Measurements from ENCODE around the gene CCDC57. TPM values are rescaled to one million over a fixed set of nuclear protein-coding genes. Genes with fewer than 3 reads are reported as not detected.
"Not testable (repeated sequence)": the region's sequence is repeated elsewhere in the genome, so short reads cannot be mapped to it uniquely, and the experiment has no call there.

CCDC57 gene
- polyA plus RNA-seq, 4 donors, result 33.4 to 79.9 (median 43.5) TPM

GRCh38 chr17:82158825-82159224 is 53.8 kb downstream of the CCDC57 start:
- DNase-seq (ENCODE audit: low read depth in 4 of 4, low spot score in 3 of 4), result no peak

- DNase-seq (ENCODE audit: low read depth in 4 of 4, low spot score in 3 of 4), result no peak
Observed at GRCh38 chr17:82157046-82158035, 55.3 kb downstream of the CCDC57 start.

GRCh38 chr17:82156284-82156925 is 56.2 kb downstream of the CCDC57 start:
- DNase-seq (ENCODE audit: low read depth in 4 of 4, low spot score in 3 of 4), result no peak

GRCh38 chr17:82155606-82156005 is 57.0 kb downstream of the CCDC57 start:
- no peak for DNase-seq (ENCODE audit: low read depth in 4 of 4, low spot score in 3 of 4)

- no peak for DNase-seq (ENCODE audit: low read depth in 4 of 4, low spot score in 3 of 4)
Observed at GRCh38 chr17:82154881-82155331, 57.7 kb downstream of the CCDC57 start.

GRCh38 chr17:82153745-82154375 is 58.8 kb downstream of the CCDC57 start:
- peak in 3 of 4 donors; percentile 40 to 48 (median 46) for DNase-seq (ENCODE audit: low read depth in 4 of 4, low spot score in 3 of 4)

GRCh38 chr17:82153295-82153691 is 59.3 kb downstream of the CCDC57 start:
- DNase-seq (ENCODE audit: low read depth in 4 of 4, low spot score in 3 of 4), result no peak

- DNase-seq (ENCODE audit: low read depth in 4 of 4, low spot score in 3 of 4), result no peak
Observed at GRCh38 chr17:82152556-82153294, 59.9 kb downstream of the CCDC57 start.

GRCh38 chr17:82152114-82152513 is 60.5 kb downstream of the CCDC57 start:
- DNase-seq (ENCODE audit: low read depth in 4 of 4, low spot score in 3 of 4), result no peak

GRCh38 chr17:82151106-82151957 is 61.3 kb downstream of the CCDC57 start:
- DNase-seq (ENCODE audit: low read depth in 4 of 4, low spot score in 3 of 4), result no peak

- no peak for DNase-seq (ENCODE audit: low read depth in 4 of 4, low spot score in 3 of 4)
Observed at GRCh38 chr17:82149401-82150099, 63.1 kb downstream of the CCDC57 start.

GRCh38 chr17:82148997-82149396 is 63.6 kb downstream of the CCDC57 start:
- DNase-seq (ENCODE audit: low read depth in 4 of 4, low spot score in 3 of 4), result no peak

- no peak for DNase-seq (ENCODE audit: low read depth in 4 of 4, low spot score in 3 of 4)
Observed at GRCh38 chr17:82148011-82148410, 64.6 kb downstream of the CCDC57 start.

- DNase-seq (ENCODE audit: low read depth in 4 of 4, low spot score in 3 of 4), result no peak
Observed at GRCh38 chr17:82146663-82147654, 65.7 kb downstream of the CCDC57 start.

- no peak for DNase-seq (ENCODE audit: low read depth in 4 of 4, low spot score in 3 of 4)
Observed at GRCh38 chr17:82145550-82146155, 67.0 kb downstream of the CCDC57 start.

- DNase-seq (ENCODE audit: low read depth in 4 of 4, low spot score in 3 of 4), result no peak
Observed at GRCh38 chr17:82143333-82143732, 69.3 kb downstream of the CCDC57 start.

- not testable (repeated sequence) for DNase-seq (ENCODE audit: low read depth in 4 of 4, low spot score in 3 of 4)
Observed at GRCh38 chr17:82139961-82140360, 72.7 kb downstream of the CCDC57 start.

Measured in left renal pelvis (tissue), 4 donors.